H1 (cell line): Measurements from ENCODE around the gene SPOP.

Source experiments
- CREB1 ChIP-seq: IDR thresholded peaks from 2 replicates; pipeline ENCODE4 v1.6.1; 2012; ENCODE audit warnings: inconsistent platforms
- RAD21 ChIP-seq, 2 experiments: IDR thresholded peaks in 1 of 2; conservative IDR thresholded peaks in 1 of 2; 2 replicates each; pipeline ENCODE4 v1.6.1; 2011; ENCODE audit warnings: low read depth in 2 of 2, low read length in 2 of 2, improper control_type of control experiment in 1 of 2, inconsistent platforms in 1 of 2, mild to moderate bottlenecking in 1 of 2, moderate library complexity in 1 of 2

GRCh38 chr17:49581648-49581998 is 96.3 kb downstream of the SPOP start:
- TF ChIP-seq RAD21 (IDR thresholded peaks at IDR 0.05 in 1 of 2, conservative IDR thresholded peaks at IDR 0.05 in 1 of 2; ENCODE audit: low read depth in 2 of 2, low read length in 2 of 2) (no peak), CREB1 (no peak)
